Lower lobe of right lung (tissue), 2 donors: ENCODE data around the gene ASB3. TPM values are rescaled to one million over a fixed set of nuclear protein-coding genes. Genes with fewer than 3 reads are reported as not detected.

ENCODE experiments used
- ATAC-seq, 2 donors: fragments of 200-7000 bp; cut with Tn5 transposase; one replicate each; pipeline ENCODE4 v1.9.1; 2020 to 2022; ENCODE audit warnings: mild to moderate bottlenecking in 2 of 2, moderate library complexity in 2 of 2
- DNase-seq: peaks from one replicate; pipeline ENCODE4 v3.0.0-alpha.2; 2020
- H3K27ac ChIP-seq: fragments of 200-600 bp; one replicate; pipeline ENCODE4 v1.8.0; 2022
- H3K27me3 ChIP-seq: fragments of 200-600 bp; one replicate; pipeline ENCODE4 v1.8.0; 2022; ENCODE audit warnings: low read depth
- H3K36me3 ChIP-seq: fragments of 200-600 bp; one replicate; pipeline ENCODE4 v1.8.0; 2022; ENCODE audit warnings: mild to moderate bottlenecking
- H3K4me1 ChIP-seq: fragments of 200-600 bp; one replicate; pipeline ENCODE4 v1.8.0; 2022
- H3K4me3 ChIP-seq: fragments of 200-600 bp; one replicate; pipeline ENCODE4 v1.8.0; 2022; ENCODE audit warnings: mild to moderate bottlenecking
- H3K9me3 ChIP-seq: fragments of 200-600 bp; one replicate; pipeline ENCODE4 v1.8.0; 2022
- CTCF ChIP-seq: fragments of 200-600 bp; IDR thresholded peaks from one replicate; pipeline ENCODE4 v1.8.0; 2022; ENCODE audit warnings: antibody characterized with exemption, mild to moderate bottlenecking
- intact Hi-C: fragments of 100-400 bp; cut with DNase I; formaldehyde crosslinking; loops from one replicate; pipeline ENCODE4 v1.11.0; 2022
- total RNA-seq: library from RNA; stranded (reverse); fragmentation: NEBNext Ultra II Directional; extraction: Animal tissue kit (Norgen Biotek cat#: 25700); gene quantifications from one replicate; pipeline ENCODE4 v1.2.1, GENCODE V29; 2021
- donor health status: DM: no; HTN: yes; CAD: no; lungs with severe emphysema.

Gene ASB3
- total RNA-seq, 1 donor from 2014 or later = 35.0 TPM

GRCh38 chr2:53655256-53655655, 131.5 kb downstream of the ASB3 start:
- no peak for ATAC-seq
- Histone ChIP-seq H3K27me3 (no peaks in the 10 kb centered on the region), H3K4me1 (no peaks in the 10 kb centered on the region), H3K9me3 (no peaks in the 10 kb centered on the region), H3K36me3 (no peaks in the 10 kb centered on the region), H3K27ac (no peak overlapping the region), H3K4me3 (no peak overlapping the region)
- intact Hi-C loops = no loop called here
- DNase-seq = no peak
- TF ChIP-seq CTCF = no peak

- Histone ChIP-seq H3K27ac (no peak overlapping the region), H3K36me3 (no peaks in the 10 kb centered on the region), H3K4me3 (no peak overlapping the region), H3K27me3 (no peaks in the 10 kb centered on the region), H3K4me1 (no peaks in the 10 kb centered on the region), H3K9me3 (no peaks in the 10 kb centered on the region)
- ATAC-seq = no peak
- intact Hi-C loops = no loop called here
- TF ChIP-seq CTCF = no peak
- no peak for DNase-seq
Measured at GRCh38 chr2:53654396-53654795, 132.4 kb downstream of the ASB3 start.

GRCh38 chr2:53652131-53652530, 134.6 kb downstream of the ASB3 start:
- Histone ChIP-seq H3K27ac (no peak overlapping the region), H3K27me3 (no peaks in the 10 kb centered on the region)

GRCh38 chr2:53646788-53647187, 140.0 kb downstream of the ASB3 start:
- Histone ChIP-seq H3K4me3 (no peak overlapping the region), H3K4me1 (no peaks in the 10 kb centered on the region), H3K27ac (no peak overlapping the region), H3K9me3 (no peaks in the 10 kb centered on the region), H3K27me3 (no peaks in the 10 kb centered on the region), H3K36me3 (no peaks in the 10 kb centered on the region)
- DNase-seq = no peak
- no peak for TF ChIP-seq CTCF
- intact Hi-C loops = no loop called here
- ATAC-seq = no peak

More at GRCh38 chr2:53652131-53652530, 134.6 kb downstream of the ASB3 start:
- no peaks in the 10 kb centered on the region for H3K9me3 ChIP-seq
- no peak overlapping the region for H3K4me3 ChIP-seq
- DNase-seq (no peak), ATAC-seq (no peak)
- intact Hi-C loops = no loop called here
- H3K4me1 ChIP-seq = no peaks in the 10 kb centered on the region
- no peak for TF ChIP-seq CTCF
- H3K36me3 ChIP-seq = no peaks in the 10 kb centered on the region

GRCh38 chr2:53641290-53641689, 145.5 kb downstream of the ASB3 start:
- no peaks in the 10 kb centered on the region for H3K36me3 ChIP-seq
- no peak overlapping the region for H3K4me3 ChIP-seq
- no peak for TF ChIP-seq CTCF
- H3K27me3 ChIP-seq = no peaks in the 10 kb centered on the region
- no peaks in the 10 kb centered on the region for H3K9me3 ChIP-seq
- H3K4me1 ChIP-seq = no peaks in the 10 kb centered on the region
- H3K27ac ChIP-seq = no peak overlapping the region
- DNase-seq = no peak
- intact Hi-C loops = no loop called here
- no peak for ATAC-seq

- ATAC-seq = no peak
- H3K27me3 ChIP-seq = no peaks in the 10 kb centered on the region
- no peaks in the 10 kb centered on the region for H3K9me3 ChIP-seq
- no peak overlapping the region for H3K4me3 ChIP-seq
- intact Hi-C loops = no loop called here
- no peaks in the 10 kb centered on the region for H3K36me3 ChIP-seq
- H3K27ac ChIP-seq = no peak overlapping the region
- DNase-seq = no peak
- no peak for TF ChIP-seq CTCF
- H3K4me1 ChIP-seq = no peaks in the 10 kb centered on the region
Measured at GRCh38 chr2:53640466-53640865, 146.3 kb downstream of the ASB3 start.
